ENCODE results near the gene AP5Z1.

The AP5Z1 gene

GRCh38 chr7:4803397-4804241, 28.2 kb downstream of the AP5Z1 start:
- no peak for ATAC-seq

- ATAC-seq, result no peak
Measured at GRCh38 chr7:4805110-4805983, 29.9 kb downstream of the AP5Z1 start.

- no peak for ATAC-seq
Measured at GRCh38 chr7:4805984-4806300, 30.5 kb downstream of the AP5Z1 start.

- no peak for ATAC-seq
Measured at GRCh38 chr7:4806983-4807597, 31.7 kb downstream of the AP5Z1 start.

- ATAC-seq, result no peak
Measured at GRCh38 chr7:4807598-4808016, 32.2 kb downstream of the AP5Z1 start.

- ATAC-seq, result no peak
Measured at GRCh38 chr7:4808026-4808425, 32.6 kb downstream of the AP5Z1 start.

GRCh38 chr7:4808565-4808964, 33.1 kb downstream of the AP5Z1 start:
- no peak for ATAC-seq

GRCh38 chr7:4809091-4809591, 33.7 kb downstream of the AP5Z1 start:
- peak; percentile 17 to 41 for ATAC-seq

GRCh38 chr7:4809666-4810065, 34.2 kb downstream of the AP5Z1 start:
- ATAC-seq, result no peak

- ATAC-seq, result no peak
Measured at GRCh38 chr7:4814433-4814832, 39.0 kb downstream of the AP5Z1 start.

- ATAC-seq, result no peak
Measured at GRCh38 chr7:4815121-4815520, 39.7 kb downstream of the AP5Z1 start.

GRCh38 chr7:4815609-4816418, 40.4 kb downstream of the AP5Z1 start:
- ATAC-seq, result no peak

- ATAC-seq, result no peak
Measured at GRCh38 chr7:4816419-4817080, 41.1 kb downstream of the AP5Z1 start.

GRCh38 chr7:4817178-4817901, 41.9 kb downstream of the AP5Z1 start:
- no peak for ATAC-seq

GRCh38 chr7:4818000-4818794, 42.8 kb downstream of the AP5Z1 start:
- ATAC-seq, result no peak

- no peak for ATAC-seq
Measured at GRCh38 chr7:4819560-4820404, 44.4 kb downstream of the AP5Z1 start.

GRCh38 chr7:4820405-4820966, 45.1 kb downstream of the AP5Z1 start:
- no peak for ATAC-seq

- ATAC-seq, result no peak
Measured at GRCh38 chr7:4820967-4821471, 45.6 kb downstream of the AP5Z1 start.

- no peak for ATAC-seq
Measured at GRCh38 chr7:4822677-4823076, 47.3 kb downstream of the AP5Z1 start.

Measured in activated CD4-positive, CD25-positive, alpha-beta regulatory T cell treated with anti-CD3 and anti-CD28 coated beads, Interleukin-2, amount 50 U/mL, for 24 hours (primary cell).